ENCODE data around the gene FKBP4.

DNA sequence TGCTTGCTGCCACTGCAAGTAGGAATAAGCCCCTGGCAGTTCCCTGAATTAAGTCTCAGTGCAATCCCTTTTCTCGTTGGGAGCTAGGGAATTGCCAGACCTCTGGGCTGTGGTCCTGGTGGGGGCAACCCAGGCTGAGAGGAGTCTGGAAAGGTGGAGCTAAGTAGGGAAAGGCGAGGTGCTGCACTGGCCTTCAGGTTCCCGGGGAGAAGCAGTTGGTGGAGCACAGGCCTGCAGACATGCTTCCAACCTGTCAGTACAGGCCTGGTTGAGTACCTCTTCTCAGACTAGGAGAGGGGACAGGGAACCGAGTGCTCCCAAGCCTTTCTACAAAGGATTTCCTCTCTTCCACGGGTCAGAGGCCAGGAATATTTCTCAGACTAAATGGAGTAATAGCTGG lies 38.6 kb downstream of the FKBP4 start:
- TF ChIP-seq, protein P1, sequence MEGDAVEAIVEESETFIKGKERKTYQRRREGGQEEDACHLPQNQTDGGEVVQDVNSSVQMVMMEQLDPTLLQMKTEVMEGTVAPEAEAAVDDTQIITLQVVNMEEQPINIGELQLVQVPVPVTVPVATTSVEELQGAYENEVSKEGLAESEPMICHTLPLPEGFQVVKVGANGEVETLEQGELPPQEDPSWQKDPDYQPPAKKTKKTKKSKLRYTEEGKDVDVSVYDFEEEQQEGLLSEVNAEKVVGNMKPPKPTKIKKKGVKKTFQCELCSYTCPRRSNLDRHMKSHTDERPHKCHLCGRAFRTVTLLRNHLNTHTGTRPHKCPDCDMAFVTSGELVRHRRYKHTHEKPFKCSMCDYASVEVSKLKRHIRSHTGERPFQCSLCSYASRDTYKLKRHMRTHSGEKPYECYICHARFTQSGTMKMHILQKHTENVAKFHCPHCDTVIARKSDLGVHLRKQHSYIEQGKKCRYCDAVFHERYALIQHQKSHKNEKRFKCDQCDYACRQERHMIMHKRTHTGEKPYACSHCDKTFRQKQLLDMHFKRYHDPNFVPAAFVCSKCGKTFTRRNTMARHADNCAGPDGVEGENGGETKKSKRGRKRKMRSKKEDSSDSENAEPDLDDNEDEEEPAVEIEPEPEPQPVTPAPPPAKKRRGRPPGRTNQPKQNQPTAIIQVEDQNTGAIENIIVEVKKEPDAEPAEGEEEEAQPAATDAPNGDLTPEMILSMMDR (conservative IDR thresholded peaks at IDR 0.05), result no peak
- no peak for TF ChIP-seq ZFX (IDR thresholded peaks at IDR 0.05)
